Measurements from ENCODE around the gene PHLDA2.

GRCh38 chr11:2893935-2894334 is 35.3 kb downstream of the PHLDA2 start:
- no peak for TF ChIP-seq POLR2A (IDR thresholded peaks at IDR 0.05)
- TF ChIP-seq, protein P1, sequence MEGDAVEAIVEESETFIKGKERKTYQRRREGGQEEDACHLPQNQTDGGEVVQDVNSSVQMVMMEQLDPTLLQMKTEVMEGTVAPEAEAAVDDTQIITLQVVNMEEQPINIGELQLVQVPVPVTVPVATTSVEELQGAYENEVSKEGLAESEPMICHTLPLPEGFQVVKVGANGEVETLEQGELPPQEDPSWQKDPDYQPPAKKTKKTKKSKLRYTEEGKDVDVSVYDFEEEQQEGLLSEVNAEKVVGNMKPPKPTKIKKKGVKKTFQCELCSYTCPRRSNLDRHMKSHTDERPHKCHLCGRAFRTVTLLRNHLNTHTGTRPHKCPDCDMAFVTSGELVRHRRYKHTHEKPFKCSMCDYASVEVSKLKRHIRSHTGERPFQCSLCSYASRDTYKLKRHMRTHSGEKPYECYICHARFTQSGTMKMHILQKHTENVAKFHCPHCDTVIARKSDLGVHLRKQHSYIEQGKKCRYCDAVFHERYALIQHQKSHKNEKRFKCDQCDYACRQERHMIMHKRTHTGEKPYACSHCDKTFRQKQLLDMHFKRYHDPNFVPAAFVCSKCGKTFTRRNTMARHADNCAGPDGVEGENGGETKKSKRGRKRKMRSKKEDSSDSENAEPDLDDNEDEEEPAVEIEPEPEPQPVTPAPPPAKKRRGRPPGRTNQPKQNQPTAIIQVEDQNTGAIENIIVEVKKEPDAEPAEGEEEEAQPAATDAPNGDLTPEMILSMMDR (IDR thresholded peaks at IDR 0.05) = no peak
- no peak for TF ChIP-seq POLR2AphosphoS5 (IDR thresholded peaks at IDR 0.05)
- no peak for TF ChIP-seq EP300 (IDR thresholded peaks at IDR 0.05)
